ENCODE measurements around the gene PLAU. TPM values are rescaled to one million over a fixed set of nuclear protein-coding genes. Genes with fewer than 3 reads are reported as not detected.

The PLAU gene
- total RNA-seq, 2 donors from 2014 or later, result 7.1 to 11.0 TPM

GRCh38 chr10:73935895-73936294 is 25.0 kb downstream of the PLAU start:
- peak; percentile 68 for DNase-seq (ENCODE audit: low spot score)
- intact Hi-C loops (cut with DNase I), result no loop called here
- no peak overlapping the region for H3K4me3 ChIP-seq
- H3K4me1 ChIP-seq (replicated peaks), result peaks cover 10% of the 10 kb centered on the region
- peak overlapping the region; percentile 35 to 51 for H3K27ac ChIP-seq
- WGBS, result 29% methylated on average over 3 of the region's 3 CpGs
- H3K9me3 ChIP-seq, result no peaks in the 10 kb centered on the region
- TF ChIP-seq, protein P1, sequence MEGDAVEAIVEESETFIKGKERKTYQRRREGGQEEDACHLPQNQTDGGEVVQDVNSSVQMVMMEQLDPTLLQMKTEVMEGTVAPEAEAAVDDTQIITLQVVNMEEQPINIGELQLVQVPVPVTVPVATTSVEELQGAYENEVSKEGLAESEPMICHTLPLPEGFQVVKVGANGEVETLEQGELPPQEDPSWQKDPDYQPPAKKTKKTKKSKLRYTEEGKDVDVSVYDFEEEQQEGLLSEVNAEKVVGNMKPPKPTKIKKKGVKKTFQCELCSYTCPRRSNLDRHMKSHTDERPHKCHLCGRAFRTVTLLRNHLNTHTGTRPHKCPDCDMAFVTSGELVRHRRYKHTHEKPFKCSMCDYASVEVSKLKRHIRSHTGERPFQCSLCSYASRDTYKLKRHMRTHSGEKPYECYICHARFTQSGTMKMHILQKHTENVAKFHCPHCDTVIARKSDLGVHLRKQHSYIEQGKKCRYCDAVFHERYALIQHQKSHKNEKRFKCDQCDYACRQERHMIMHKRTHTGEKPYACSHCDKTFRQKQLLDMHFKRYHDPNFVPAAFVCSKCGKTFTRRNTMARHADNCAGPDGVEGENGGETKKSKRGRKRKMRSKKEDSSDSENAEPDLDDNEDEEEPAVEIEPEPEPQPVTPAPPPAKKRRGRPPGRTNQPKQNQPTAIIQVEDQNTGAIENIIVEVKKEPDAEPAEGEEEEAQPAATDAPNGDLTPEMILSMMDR (IDR thresholded peaks at IDR 0.05), result no peak
- TF ChIP-seq POLR2A (IDR thresholded peaks at IDR 0.05) (no peak), POLR2AphosphoS5 (IDR thresholded peaks at IDR 0.05) (peak; percentile 74)
- H3K27me3 ChIP-seq (replicated peaks; ENCODE audit: insufficient read depth), result no peaks in the 10 kb centered on the region
- H3K36me3 ChIP-seq, result no peaks in the 10 kb centered on the region

GRCh38 chr10:73937333-73938043 is 26.6 kb downstream of the PLAU start:
- Histone ChIP-seq H3K4me1 (replicated peaks) (peaks cover 10% of the 10 kb centered on the region), H3K27ac (no peak overlapping the region), H3K36me3 (no peaks in the 10 kb centered on the region), H3K4me3 (no peak overlapping the region), H3K9me3 (no peaks in the 10 kb centered on the region), H3K27me3 (replicated peaks; ENCODE audit: insufficient read depth) (no peaks in the 10 kb centered on the region)
- DNase-seq (ENCODE audit: low spot score), result no peak
- 78% methylated on average over 5 of the region's 5 CpGs for WGBS
- intact Hi-C loops (cut with DNase I), result no loop called here
- TF ChIP-seq POLR2A (IDR thresholded peaks at IDR 0.05) (no peak), POLR2AphosphoS5 (IDR thresholded peaks at IDR 0.05) (no peak)
- TF ChIP-seq, protein P1 (IDR thresholded peaks at IDR 0.05), result no peak

DNA sequence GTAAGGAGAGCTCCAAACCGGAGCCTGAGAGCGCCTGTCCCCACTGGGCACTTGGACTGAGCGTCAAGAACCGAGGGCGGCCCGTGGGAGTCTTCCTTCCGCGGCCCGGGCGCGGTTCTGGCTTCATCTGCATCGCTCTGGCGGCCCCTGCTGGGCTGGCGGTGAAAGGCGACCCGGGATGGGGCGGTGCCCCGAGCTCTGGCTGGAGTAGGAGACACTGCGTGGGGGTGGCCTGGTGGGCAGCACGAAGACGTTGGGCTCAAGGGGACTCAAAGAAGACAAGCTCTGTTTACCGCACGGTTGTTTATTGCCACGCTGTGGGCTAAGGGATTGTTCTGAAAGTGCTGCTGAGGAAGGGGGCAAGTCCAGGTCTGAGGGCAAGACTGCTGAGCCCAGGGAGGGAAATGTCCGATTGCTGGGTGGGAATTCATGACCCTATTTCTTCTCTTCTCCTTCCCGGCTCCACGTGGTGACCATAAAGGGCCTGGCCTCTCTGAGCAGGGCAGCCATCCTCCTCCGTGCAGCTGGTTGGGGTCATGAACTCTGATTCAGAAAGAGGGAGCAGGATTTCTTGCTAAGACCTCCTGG is 29.8 kb downstream of the PLAU start:
- Histone ChIP-seq H3K9me3 (no peaks in the 10 kb centered on the region), H3K27me3 (replicated peaks; ENCODE audit: insufficient read depth) (no peaks in the 10 kb centered on the region), H3K4me1 (replicated peaks) (peaks cover 6% of the 10 kb centered on the region), H3K4me3 (no peak overlapping the region), H3K27ac (peak overlapping the region in 1 of 2 donors; percentile 1), H3K36me3 (no peaks in the 10 kb centered on the region)
- peak; percentile 76 for DNase-seq (ENCODE audit: low spot score)
- WGBS, result 4% methylated on average over 27 of the region's 28 CpGs
- TF ChIP-seq POLR2A (IDR thresholded peaks at IDR 0.05) (no peak), POLR2AphosphoS5 (IDR thresholded peaks at IDR 0.05) (peak; percentile 46)
- TF ChIP-seq, protein P1 (IDR thresholded peaks at IDR 0.05), result peak; percentile 77 to 96 (median 89)
- intact Hi-C loops (cut with DNase I), result loop anchor here (1.0 to 5.0 kb wide), 2 partner anchors 54 to 142 kb away; no protein-coding TSS in a partner anchor

DNA sequence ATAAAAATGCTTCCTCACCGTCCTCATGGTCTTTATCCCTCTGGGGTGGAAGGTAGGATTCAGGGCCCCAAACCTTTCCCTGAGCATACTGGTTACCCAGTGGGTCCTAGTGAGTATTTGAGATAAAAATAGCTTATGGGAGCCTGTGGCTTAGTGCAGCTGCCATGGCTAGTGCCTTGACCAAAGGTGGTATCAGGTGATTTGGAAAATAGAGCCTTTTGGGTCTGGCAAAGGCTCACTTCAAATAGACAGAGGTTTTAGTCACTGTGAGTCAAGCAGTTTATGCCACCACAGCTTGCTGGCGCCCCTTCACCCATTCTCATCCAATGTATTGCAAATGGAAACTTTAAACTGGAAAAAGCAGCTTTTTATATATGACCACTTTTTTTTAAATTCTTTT is 30.4 kb downstream of the PLAU start:
- intact Hi-C loops (cut with DNase I), result loop anchor here (1.0 to 5.0 kb wide), 2 partner anchors 55 to 141 kb away; no protein-coding TSS in a partner anchor
- peaks cover under 1% of the 10 kb centered on the region for H3K4me1 ChIP-seq (replicated peaks)

More for the DNA sequence above, 30.4 kb downstream of the PLAU start:
- DNase-seq (ENCODE audit: low spot score), result no peak
- Histone ChIP-seq H3K4me3 (no peak overlapping the region), H3K36me3 (no peaks in the 10 kb centered on the region), H3K27me3 (replicated peaks; ENCODE audit: insufficient read depth) (no peaks in the 10 kb centered on the region), H3K27ac (no peak overlapping the region), H3K9me3 (no peaks in the 10 kb centered on the region)
- WGBS, result 100% methylated on average over 2 of the region's 2 CpGs
- TF ChIP-seq POLR2A (IDR thresholded peaks at IDR 0.05) (no peak), POLR2AphosphoS5 (IDR thresholded peaks at IDR 0.05) (no peak)
- TF ChIP-seq, protein P1 (IDR thresholded peaks at IDR 0.05), result no peak
